Erythroblast (primary cell): Measurements from ENCODE around the gene GCHFR.

Source experiments
- DNase-seq, 2 experiments: peaks; one replicate each; lab custom pipeline; 2025; lab: John Stamatoyannopoulos, UW
- GATA1 ChIP-seq: IDR thresholded peaks from 2 replicates; pipeline ENCODE4 v1.6.1; 2011; ENCODE audit warnings: low read depth, mild to moderate bottlenecking, control low read depth, low read length, moderate library complexity
- POLR2A ChIP-seq: IDR thresholded peaks from 2 replicates; pipeline ENCODE4 v1.6.1; 2011; ENCODE audit warnings: mild to moderate bottlenecking, low read length

The GCHFR gene

GRCh38 chr15:40763801-40764628, at the start of gene GCHFR:
Gene GCHFR, plus strand, starts transcription at chr15:40764068. Its CDS starts 113 bp downstream, at chr15:40764181.
- TF ChIP-seq GATA1 (no peak), POLR2A (peak; percentile 23)
- peak; percentile 87 to 89 for DNase-seq

- TF ChIP-seq POLR2A: no peak
- no peak for TF ChIP-seq GATA1
- no peak for DNase-seq
These were observed 49.7 kb upstream of the GCHFR start for GRCh38 chr15:40714144-40714543.

- TF ChIP-seq GATA1 (no peak), POLR2A (no peak)
These were observed 47.7 kb upstream of the GCHFR start for GRCh38 chr15:40716165-40716564.

GRCh38 chr15:40721701-40722100, 42.2 kb upstream of the GCHFR start:
- no peak for DNase-seq
- TF ChIP-seq GATA1 (no peak), POLR2A (no peak)

More at GRCh38 chr15:40716165-40716564, 47.7 kb upstream of the GCHFR start:
- no peak for DNase-seq

- no peak for DNase-seq
- no peak for TF ChIP-seq GATA1
- no peak for TF ChIP-seq POLR2A
These were observed 41.5 kb upstream of the GCHFR start for GRCh38 chr15:40722354-40722753.

- TF ChIP-seq GATA1 (no peak), POLR2A (no peak)
- no peak for DNase-seq
These were observed 40.9 kb upstream of the GCHFR start for GRCh38 chr15:40722934-40723333.

GRCh38 chr15:40723919-40724318, 39.9 kb upstream of the GCHFR start:
- DNase-seq: no peak
- TF ChIP-seq GATA1: no peak
- no peak for TF ChIP-seq POLR2A

GRCh38 chr15:40731034-40731433, 32.8 kb upstream of the GCHFR start:
- no peak for DNase-seq
- no peak for TF ChIP-seq GATA1
- TF ChIP-seq POLR2A: no peak

GRCh38 chr15:40736575-40736974, 27.3 kb upstream of the GCHFR start:
- DNase-seq: no peak
- TF ChIP-seq POLR2A (no peak), GATA1 (no peak)

GRCh38 chr15:40737048-40737447, 26.8 kb upstream of the GCHFR start:
- DNase-seq: no peak
- no peak for TF ChIP-seq GATA1
- no peak for TF ChIP-seq POLR2A

GRCh38 chr15:40739047-40739446, 24.8 kb upstream of the GCHFR start:
- TF ChIP-seq GATA1: no peak
- TF ChIP-seq POLR2A: no peak
- DNase-seq: no peak

GRCh38 chr15:40739854-40740253, 24.0 kb upstream of the GCHFR start:
- TF ChIP-seq POLR2A: no peak
- TF ChIP-seq GATA1: no peak
- DNase-seq: no peak

- TF ChIP-seq POLR2A (no peak), GATA1 (no peak)
- DNase-seq: peak; percentile 51 to 53
These were observed 20.4 kb upstream of the GCHFR start for GRCh38 chr15:40743485-40743901.

- peak; percentile 55 to 76 for DNase-seq
- no peak for TF ChIP-seq GATA1
These were observed 19.7 kb upstream of the GCHFR start for GRCh38 chr15:40743921-40744814.
